GM23338 (cell line): Measurements from ENCODE around the gene ALCAM.

Experiments used
- ETS1 ChIP-seq: IDR thresholded peaks from 2 replicates; pipeline ENCODE4 v1.6.1; 2016; ENCODE audit warnings: antibody characterized with exemption
- EZH2 ChIP-seq: fragments of 200-600 bp; sonication (generic); IDR thresholded peaks from one replicate; pipeline ENCODE4 v1.8.0; 2017; ENCODE audit warnings: antibody characterized with exemption, mild to moderate bottlenecking, low read depth; ENCODE audit not compliant: unreplicated experiment
- EZH2phosphoT487 ChIP-seq: fragments of 200-600 bp; sonication (generic); IDR thresholded peaks from one replicate; pipeline ENCODE4 v1.8.1; 2018; ENCODE audit warnings: antibody characterized with exemption; ENCODE audit not compliant: unreplicated experiment
- POLR2AphosphoS5 ChIP-seq: IDR thresholded peaks from 2 replicates; pipeline ENCODE4 v1.6.1; 2016; ENCODE audit warnings: antibody characterized with exemption, low read depth
- STAT1 ChIP-seq: IDR thresholded peaks from one replicate; pipeline ENCODE4 v1.6.1; 2016; ENCODE audit warnings: antibody characterized with exemption; ENCODE audit not compliant: unreplicated experiment
- ZNF114 ChIP-seq: fragments of 250-450 bp; sonication (Bioruptor Pico); IDR thresholded peaks from 2 replicates; pipeline ENCODE4 v1.5.0; 2020; ENCODE audit warnings: mild to moderate bottlenecking, moderate library complexity
- ZNF331 ChIP-seq: fragments of 250-450 bp; sonication (Bioruptor Pico); IDR thresholded peaks from 2 replicates; pipeline ENCODE4 v1.5.0; 2020; ENCODE audit warnings: low read depth, mild to moderate bottlenecking, moderate library complexity
- TF ChIP-seq, protein P1 (sequence below), 2 experiments: fragments of 200-600 bp in 1 of 2; sonication (generic) in 1 of 2; conservative IDR thresholded peaks; 2 replicates each; pipeline versions ENCODE4 v1.5.1 to v1.6.1; 2016 to 2017; ENCODE audit warnings: antibody characterized with exemption in 2 of 2, low read depth in 2 of 2, mild to moderate bottlenecking in 2 of 2, moderate library complexity in 1 of 2
- TF ChIP-seq, protein P2 (sequence below): IDR thresholded peaks from one replicate; pipeline ENCODE4 v1.6.1; 2018; ENCODE audit warnings: antibody characterized with exemption; ENCODE audit not compliant: unreplicated experiment

DNA sequence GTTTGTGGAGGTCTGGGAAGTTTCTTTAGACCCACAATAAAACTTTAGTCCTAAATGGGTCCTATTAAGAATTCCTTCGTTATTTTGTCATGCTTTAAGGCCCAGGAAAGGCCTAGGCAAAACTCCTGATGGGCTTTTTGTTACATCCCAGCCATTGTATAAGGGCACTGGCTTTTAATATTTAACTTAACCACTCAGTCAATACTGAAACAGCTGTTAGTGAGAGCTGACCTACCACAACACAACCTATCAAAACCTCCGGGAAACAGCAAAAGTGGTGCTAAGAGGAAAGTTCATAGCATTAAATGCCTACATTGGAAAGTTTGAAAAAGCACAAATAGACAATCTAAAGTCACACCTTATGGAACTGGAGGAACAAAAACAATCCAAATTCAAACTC is 39.6 kb downstream of the ALCAM start:
- TF ChIP-seq EZH2 (no peak), POLR2AphosphoS5 (no peak), STAT1 (no peak), ZNF114 (CRISPR knock-in tag) (no peak), EZH2phosphoT487 (no peak), ZNF331 (CRISPR knock-in tag) (no peak), ETS1 (no peak)
- TF ChIP-seq, protein P1, sequence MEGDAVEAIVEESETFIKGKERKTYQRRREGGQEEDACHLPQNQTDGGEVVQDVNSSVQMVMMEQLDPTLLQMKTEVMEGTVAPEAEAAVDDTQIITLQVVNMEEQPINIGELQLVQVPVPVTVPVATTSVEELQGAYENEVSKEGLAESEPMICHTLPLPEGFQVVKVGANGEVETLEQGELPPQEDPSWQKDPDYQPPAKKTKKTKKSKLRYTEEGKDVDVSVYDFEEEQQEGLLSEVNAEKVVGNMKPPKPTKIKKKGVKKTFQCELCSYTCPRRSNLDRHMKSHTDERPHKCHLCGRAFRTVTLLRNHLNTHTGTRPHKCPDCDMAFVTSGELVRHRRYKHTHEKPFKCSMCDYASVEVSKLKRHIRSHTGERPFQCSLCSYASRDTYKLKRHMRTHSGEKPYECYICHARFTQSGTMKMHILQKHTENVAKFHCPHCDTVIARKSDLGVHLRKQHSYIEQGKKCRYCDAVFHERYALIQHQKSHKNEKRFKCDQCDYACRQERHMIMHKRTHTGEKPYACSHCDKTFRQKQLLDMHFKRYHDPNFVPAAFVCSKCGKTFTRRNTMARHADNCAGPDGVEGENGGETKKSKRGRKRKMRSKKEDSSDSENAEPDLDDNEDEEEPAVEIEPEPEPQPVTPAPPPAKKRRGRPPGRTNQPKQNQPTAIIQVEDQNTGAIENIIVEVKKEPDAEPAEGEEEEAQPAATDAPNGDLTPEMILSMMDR (conservative IDR thresholded peaks at IDR 0.05; ENCODE audit: low read depth in 2 of 2) = no peak
- TF ChIP-seq, protein P2, sequence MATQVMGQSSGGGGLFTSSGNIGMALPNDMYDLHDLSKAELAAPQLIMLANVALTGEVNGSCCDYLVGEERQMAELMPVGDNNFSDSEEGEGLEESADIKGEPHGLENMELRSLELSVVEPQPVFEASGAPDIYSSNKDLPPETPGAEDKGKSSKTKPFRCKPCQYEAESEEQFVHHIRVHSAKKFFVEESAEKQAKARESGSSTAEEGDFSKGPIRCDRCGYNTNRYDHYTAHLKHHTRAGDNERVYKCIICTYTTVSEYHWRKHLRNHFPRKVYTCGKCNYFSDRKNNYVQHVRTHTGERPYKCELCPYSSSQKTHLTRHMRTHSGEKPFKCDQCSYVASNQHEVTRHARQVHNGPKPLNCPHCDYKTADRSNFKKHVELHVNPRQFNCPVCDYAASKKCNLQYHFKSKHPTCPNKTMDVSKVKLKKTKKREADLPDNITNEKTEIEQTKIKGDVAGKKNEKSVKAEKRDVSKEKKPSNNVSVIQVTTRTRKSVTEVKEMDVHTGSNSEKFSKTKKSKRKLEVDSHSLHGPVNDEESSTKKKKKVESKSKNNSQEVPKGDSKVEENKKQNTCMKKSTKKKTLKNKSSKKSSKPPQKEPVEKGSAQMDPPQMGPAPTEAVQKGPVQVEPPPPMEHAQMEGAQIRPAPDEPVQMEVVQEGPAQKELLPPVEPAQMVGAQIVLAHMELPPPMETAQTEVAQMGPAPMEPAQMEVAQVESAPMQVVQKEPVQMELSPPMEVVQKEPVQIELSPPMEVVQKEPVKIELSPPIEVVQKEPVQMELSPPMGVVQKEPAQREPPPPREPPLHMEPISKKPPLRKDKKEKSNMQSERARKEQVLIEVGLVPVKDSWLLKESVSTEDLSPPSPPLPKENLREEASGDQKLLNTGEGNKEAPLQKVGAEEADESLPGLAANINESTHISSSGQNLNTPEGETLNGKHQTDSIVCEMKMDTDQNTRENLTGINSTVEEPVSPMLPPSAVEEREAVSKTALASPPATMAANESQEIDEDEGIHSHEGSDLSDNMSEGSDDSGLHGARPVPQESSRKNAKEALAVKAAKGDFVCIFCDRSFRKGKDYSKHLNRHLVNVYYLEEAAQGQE = no peak
